Upper lobe of right lung (tissue), 1 donor: ENCODE data around the gene TBC1D17. TPM values are rescaled to one million over a fixed set of nuclear protein-coding genes. Genes with fewer than 3 reads are reported as not detected.
A peak's percentile ranks its signal among the peaks of the same experiment; 100 is the strongest.

Source experiments
- ATAC-seq: fragments of 200-7000 bp; cut with Tn5 transposase; one replicate; pipeline ENCODE4 v1.9.1; 2020; ENCODE audit warnings: mild to moderate bottlenecking, moderate library complexity
- DNase-seq: peaks from one replicate; pipeline ENCODE4 v3.0.0-alpha.2; 2020
- H3K27ac ChIP-seq: fragments of 200-600 bp; one replicate; pipeline ENCODE4 v1.8.0; 2022
- H3K27me3 ChIP-seq: fragments of 200-600 bp; one replicate; pipeline ENCODE4 v1.8.0; 2022; ENCODE audit warnings: mild to moderate bottlenecking
- H3K36me3 ChIP-seq: fragments of 200-600 bp; one replicate; pipeline ENCODE4 v1.8.0; 2022
- H3K4me1 ChIP-seq: fragments of 200-600 bp; one replicate; pipeline ENCODE4 v1.8.0; 2022
- H3K4me3 ChIP-seq: fragments of 200-600 bp; one replicate; pipeline ENCODE4 v1.8.0; 2022; ENCODE audit warnings: mild to moderate bottlenecking
- H3K9me3 ChIP-seq: fragments of 200-600 bp; one replicate; pipeline ENCODE4 v1.8.0; 2022
- intact Hi-C: fragments of 100-400 bp; cut with DNase I; formaldehyde crosslinking; loops from one replicate; pipeline ENCODE4 v1.11.0; 2022
- microRNA-seq: library from miRNA; unstranded; fragments of <30 nt; microRNA quantifications from one replicate; pipeline ENCODE4 v1.2.0, GENCODE V29; 2020; ENCODE audit warnings: borderline microRNAs expressed
- total RNA-seq: library from RNA; stranded (reverse); fragmentation: NEBNext Ultra II Directional; extraction: Animal tissue kit (Norgen Biotek cat#: 25700); gene quantifications from one replicate; pipeline ENCODE4 v1.2.1, GENCODE V29; 2021
- TF ChIP-seq, protein P1 (sequence below): fragments of 200-600 bp; IDR thresholded peaks from one replicate; pipeline ENCODE4 v1.8.0; 2022; ENCODE audit warnings: antibody characterized with exemption
- donor health status: DM: no; HTN: yes; CAD: no; lungs with severe emphysema.

The TBC1D17 gene
- total RNA-seq, 1 donor from 2014 or later = 57.1 TPM

DNA sequence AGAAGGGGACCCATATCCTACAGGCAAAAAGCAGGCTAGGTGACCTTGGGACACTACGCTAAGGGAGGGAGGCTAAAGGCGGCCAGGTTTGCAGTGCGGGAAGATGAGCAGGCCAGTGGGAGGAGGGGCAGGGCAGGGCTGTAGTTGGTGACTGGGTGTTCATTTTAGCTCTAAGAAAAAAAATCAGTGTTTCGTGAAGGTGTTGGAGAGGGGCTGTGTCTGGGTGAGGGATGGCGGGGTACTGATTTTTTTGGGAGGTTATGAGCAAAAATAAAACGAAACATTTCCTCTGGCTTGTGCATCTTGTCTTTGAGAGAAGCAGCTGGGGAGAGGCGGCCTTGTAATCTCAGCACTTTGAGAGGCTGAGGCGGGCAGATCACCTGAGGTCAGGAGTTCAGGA, 56.1 kb downstream of the TBC1D17 start:
- Histone ChIP-seq H3K4me3 (no peak overlapping the region), H3K27me3 (no peaks in the 10 kb centered on the region), H3K27ac (no peak overlapping the region), H3K9me3 (no peaks in the 10 kb centered on the region), H3K4me1 (peaks cover 5% of the 10 kb centered on the region), H3K36me3 (no peaks in the 10 kb centered on the region)
- intact Hi-C loops = no loop called here
- no peak for DNase-seq
- ATAC-seq = no peak
- TF ChIP-seq, protein P1, sequence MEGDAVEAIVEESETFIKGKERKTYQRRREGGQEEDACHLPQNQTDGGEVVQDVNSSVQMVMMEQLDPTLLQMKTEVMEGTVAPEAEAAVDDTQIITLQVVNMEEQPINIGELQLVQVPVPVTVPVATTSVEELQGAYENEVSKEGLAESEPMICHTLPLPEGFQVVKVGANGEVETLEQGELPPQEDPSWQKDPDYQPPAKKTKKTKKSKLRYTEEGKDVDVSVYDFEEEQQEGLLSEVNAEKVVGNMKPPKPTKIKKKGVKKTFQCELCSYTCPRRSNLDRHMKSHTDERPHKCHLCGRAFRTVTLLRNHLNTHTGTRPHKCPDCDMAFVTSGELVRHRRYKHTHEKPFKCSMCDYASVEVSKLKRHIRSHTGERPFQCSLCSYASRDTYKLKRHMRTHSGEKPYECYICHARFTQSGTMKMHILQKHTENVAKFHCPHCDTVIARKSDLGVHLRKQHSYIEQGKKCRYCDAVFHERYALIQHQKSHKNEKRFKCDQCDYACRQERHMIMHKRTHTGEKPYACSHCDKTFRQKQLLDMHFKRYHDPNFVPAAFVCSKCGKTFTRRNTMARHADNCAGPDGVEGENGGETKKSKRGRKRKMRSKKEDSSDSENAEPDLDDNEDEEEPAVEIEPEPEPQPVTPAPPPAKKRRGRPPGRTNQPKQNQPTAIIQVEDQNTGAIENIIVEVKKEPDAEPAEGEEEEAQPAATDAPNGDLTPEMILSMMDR = no peak

DNA sequence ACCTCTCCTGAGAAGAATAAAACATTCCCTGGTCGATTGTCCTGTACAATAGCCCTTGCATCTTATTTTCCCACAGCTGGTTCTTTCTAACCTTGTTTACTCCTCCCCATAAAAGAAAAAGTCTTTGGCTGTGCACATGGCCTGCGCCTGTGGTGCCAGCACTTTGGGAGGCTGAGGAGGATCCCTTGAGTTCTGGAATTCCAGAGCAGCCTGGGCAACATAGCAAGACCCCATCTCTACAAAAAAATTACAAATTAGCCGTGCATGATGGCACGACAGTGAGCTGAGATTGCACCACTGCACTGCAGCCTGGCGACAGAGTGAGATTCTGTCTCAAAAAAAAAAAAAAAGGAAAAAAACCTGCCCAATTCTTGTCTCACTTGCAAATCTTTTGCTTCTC, 59.0 kb downstream of the TBC1D17 start:
- Histone ChIP-seq H3K27me3 (no peaks in the 10 kb centered on the region), H3K36me3 (no peaks in the 10 kb centered on the region), H3K27ac (no peak overlapping the region), H3K9me3 (no peaks in the 10 kb centered on the region), H3K4me1 (peaks cover 5% of the 10 kb centered on the region), H3K4me3 (no peak overlapping the region)
- TF ChIP-seq, protein P1 = no peak
- DNase-seq (no peak), ATAC-seq (no peak)
- intact Hi-C loops = loop anchor here (5.0 kb wide), 1 partner anchor 46 kb away; no protein-coding TSS in a partner anchor

DNA sequence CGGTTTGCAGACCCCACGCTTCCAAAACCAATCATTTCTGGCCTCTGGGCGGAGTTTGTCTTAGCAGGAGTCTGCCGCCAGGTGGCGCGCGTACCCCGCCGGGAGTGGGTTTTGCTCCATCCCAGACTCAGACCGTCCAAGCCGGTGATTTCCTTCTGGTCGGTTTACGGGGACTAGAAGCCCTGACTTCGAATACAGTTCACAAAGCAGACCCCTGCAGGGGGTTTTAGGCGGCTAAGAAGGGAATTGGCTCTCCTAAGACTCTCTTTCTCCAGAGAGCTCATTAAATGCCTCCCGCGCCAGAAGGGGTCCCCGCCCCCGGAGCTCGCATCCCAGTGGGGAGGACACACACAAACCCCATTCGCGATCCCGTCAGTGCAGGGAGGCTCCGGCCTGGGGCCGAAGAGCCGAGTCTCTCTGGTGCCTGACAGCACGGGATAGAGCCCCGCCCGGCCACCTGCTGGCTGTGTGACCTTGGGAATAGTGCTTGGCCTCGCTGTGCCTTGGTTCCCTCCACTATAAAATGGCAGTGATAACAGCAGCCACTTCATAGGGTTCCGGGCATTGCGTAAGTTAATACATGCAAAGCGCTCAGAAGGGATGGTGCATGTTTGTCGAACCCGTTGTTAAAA, 60.4 kb downstream of the TBC1D17 start:
- peak; percentile 90 for DNase-seq
- Histone ChIP-seq H3K27ac (no peak overlapping the region), H3K4me3 (no peak overlapping the region), H3K36me3 (no peaks in the 10 kb centered on the region), H3K9me3 (no peaks in the 10 kb centered on the region), H3K4me1 (peaks cover 5% of the 10 kb centered on the region), H3K27me3 (no peaks in the 10 kb centered on the region)
- ATAC-seq = peak; percentile 95
- intact Hi-C loops = loop anchor here (5.0 kb wide), 1 partner anchor 44 kb away; no protein-coding TSS in a partner anchor
- TF ChIP-seq, protein P1 = peak; percentile 95

Small RNA genes within 50 kb of the gene (microRNA-seq; reads per million reads assigned to microRNA genes)
- gene MIR4749 (not detected), gene MIR4750 (0.50 reads per million), gene MIR6800 (not detected)

Other genes with a start within 250 kb of the TBC1D17 start
- 138 TPM for gene RRAS, start 237.6 kb upstream of the TBC1D17 start, total RNA-seq
- 67.9 TPM for gene SCAF1, start 235.5 kb upstream of the TBC1D17 start, total RNA-seq
- 86.4 TPM for gene IRF3, start 211.8 kb upstream of the TBC1D17 start, total RNA-seq
- gene BCL2L12, start 211.8 kb upstream of the TBC1D17 start, total RNA-seq = 15.8 TPM
- gene PRMT1, start 200.4 kb upstream of the TBC1D17 start, total RNA-seq = 90.8 TPM
- gene ADM5, start 188.1 kb upstream of the TBC1D17 start, total RNA-seq = 1.9 TPM
- 6.1 TPM for gene CPT1C, start 186.6 kb upstream of the TBC1D17 start, total RNA-seq
- 0.43 TPM for gene TSKS, start 114.4 kb upstream of the TBC1D17 start, total RNA-seq
- gene AP2A1, start 110.7 kb upstream of the TBC1D17 start, total RNA-seq = 61.2 TPM
- 20.1 TPM for gene FUZ, start 64.4 kb upstream of the TBC1D17 start, total RNA-seq
- 45.9 TPM for gene MED25, start 59.4 kb upstream of the TBC1D17 start, total RNA-seq
- 104 TPM for gene PTOV1, start 26.5 kb upstream of the TBC1D17 start, total RNA-seq
- 83.2 TPM for gene PNKP, start 10.1 kb upstream of the TBC1D17 start, total RNA-seq
- gene AKT1S1, start 347 bp upstream of the TBC1D17 start, total RNA-seq = 29.4 TPM
- gene IL4I1, start 19.2 kb downstream of the TBC1D17 start, total RNA-seq = 1.8 TPM
- 14.1 TPM for gene ATF5, start 51.5 kb downstream of the TBC1D17 start, total RNA-seq
- 39.3 TPM for gene NUP62, start 51.8 kb downstream of the TBC1D17 start, total RNA-seq
- 2.5 TPM for gene SIGLEC11, start 83.5 kb downstream of the TBC1D17 start, total RNA-seq
- gene VRK3, start 147.7 kb downstream of the TBC1D17 start, total RNA-seq = 39.5 TPM
- 8.4 TPM for gene ZNF473, start 148.3 kb downstream of the TBC1D17 start, total RNA-seq